ENCODE data around the gene FHIP1A. TPM values are rescaled to one million over a fixed set of nuclear protein-coding genes. Genes with fewer than 3 reads are reported as not detected.

The FHIP1A gene
- total RNA-seq, 1 donor from 2014 or later, result 26.9 TPM

DNA sequence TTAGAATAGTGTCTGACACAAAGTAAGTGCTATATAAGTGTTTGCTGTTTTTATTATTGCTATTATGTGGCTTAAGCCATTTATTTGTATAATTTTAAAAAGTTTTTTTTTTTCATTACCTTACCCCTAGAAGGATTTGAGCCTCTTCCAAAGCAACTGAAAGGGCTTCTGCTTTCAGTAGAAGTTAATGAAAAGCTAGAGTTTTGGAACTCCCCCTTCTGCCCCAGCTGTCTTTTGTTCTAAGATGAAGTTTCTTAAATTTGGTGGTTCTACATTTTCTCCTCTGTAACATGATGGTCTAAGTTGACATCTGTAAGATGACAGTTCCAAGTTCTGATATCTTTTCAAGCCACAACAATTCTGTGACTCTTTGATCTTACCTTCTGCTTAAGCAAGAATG is 30.3 kb downstream of the FHIP1A start:
- Mint-ChIP-seq H3K4me1 (ENCODE audit: low read depth) (peaks cover 25% of the 10 kb centered on the region), H3K36me3 (ENCODE audit: insufficient read depth) (no peaks in the 10 kb centered on the region), H3K27me3 (no peaks in the 10 kb centered on the region), H3K4me3 (ENCODE audit: low read depth) (no peak overlapping the region), H3K27ac (no peak overlapping the region), H3K9me3 (ENCODE audit: low read depth) (no peaks in the 10 kb centered on the region)
- DNase-seq (ENCODE audit: low spot score, unreplicated experiment), result no peak
- no peak for TF ChIP-seq CTCF (IDR thresholded peaks at IDR 0.05; ENCODE audit: unreplicated experiment)

DNA sequence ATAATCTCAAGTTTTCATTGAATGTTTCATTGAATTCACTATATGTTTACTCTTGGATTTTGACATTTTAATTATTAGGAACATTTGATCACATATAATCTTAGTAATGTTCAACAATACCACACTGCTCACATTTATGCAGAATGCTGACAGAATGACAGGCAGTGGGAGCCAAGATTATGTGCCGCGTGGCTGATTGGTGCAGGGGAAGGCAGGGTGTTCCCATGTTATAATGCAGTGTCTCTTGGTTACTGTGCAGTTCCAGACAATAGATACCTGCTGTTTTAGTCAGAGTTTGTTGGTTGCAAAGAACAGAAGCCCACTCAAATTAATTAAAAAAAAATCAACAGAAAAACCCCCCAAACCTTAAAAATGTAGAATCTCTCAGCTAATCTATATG is 33.0 kb downstream of the FHIP1A start:
- H3K36me3 Mint-ChIP-seq (ENCODE audit: insufficient read depth), result no peaks in the 10 kb centered on the region
- no peak for DNase-seq (ENCODE audit: low spot score, unreplicated experiment)
- no peak overlapping the region for H3K4me3 Mint-ChIP-seq (ENCODE audit: low read depth)
- H3K27ac Mint-ChIP-seq, result no peak overlapping the region
- peaks cover 28% of the 10 kb centered on the region for H3K4me1 Mint-ChIP-seq (ENCODE audit: low read depth)
- H3K9me3 Mint-ChIP-seq (ENCODE audit: low read depth), result no peaks in the 10 kb centered on the region
- no peak for TF ChIP-seq CTCF (IDR thresholded peaks at IDR 0.05; ENCODE audit: unreplicated experiment)
- H3K27me3 Mint-ChIP-seq, result no peaks in the 10 kb centered on the region

DNA sequence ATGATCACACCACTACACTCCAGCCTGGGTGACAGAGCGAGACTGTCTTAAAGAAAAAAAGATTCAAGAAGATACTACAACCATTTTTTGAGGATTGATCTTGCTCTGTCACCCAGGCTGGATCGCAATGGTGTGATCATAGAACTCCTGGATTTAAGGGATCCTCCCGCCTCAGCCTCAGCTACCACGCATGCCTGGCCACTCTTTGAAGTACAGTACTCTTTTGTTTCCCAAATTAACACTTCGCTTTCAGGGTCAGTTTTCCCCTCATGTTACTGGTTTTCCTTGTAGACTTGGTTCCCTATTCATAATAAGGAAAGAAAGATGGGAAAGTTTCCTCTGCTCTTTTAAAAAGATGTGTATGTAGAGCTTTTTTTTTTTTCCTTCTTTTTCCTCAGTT is 34.3 kb downstream of the FHIP1A start:
- no peaks in the 10 kb centered on the region for H3K27me3 Mint-ChIP-seq
- DNase-seq (ENCODE audit: low spot score, unreplicated experiment), result no peak
- H3K36me3 Mint-ChIP-seq (ENCODE audit: insufficient read depth), result no peaks in the 10 kb centered on the region
- TF ChIP-seq CTCF (IDR thresholded peaks at IDR 0.05; ENCODE audit: unreplicated experiment), result no peak
- H3K4me3 Mint-ChIP-seq (ENCODE audit: low read depth), result no peak overlapping the region
- peaks cover 28% of the 10 kb centered on the region for H3K4me1 Mint-ChIP-seq (ENCODE audit: low read depth)
- H3K9me3 Mint-ChIP-seq (ENCODE audit: low read depth), result no peaks in the 10 kb centered on the region
- peak overlapping the region; percentile 58 for H3K27ac Mint-ChIP-seq

GRCh38 chr4:151443752-151444151 is 34.8 kb downstream of the FHIP1A start:
- Mint-ChIP-seq H3K36me3 (ENCODE audit: insufficient read depth) (no peaks in the 10 kb centered on the region), H3K9me3 (ENCODE audit: low read depth) (no peaks in the 10 kb centered on the region), H3K27ac (peak overlapping the region; percentile 58), H3K27me3 (no peaks in the 10 kb centered on the region), H3K4me1 (ENCODE audit: low read depth) (peaks cover 28% of the 10 kb centered on the region), H3K4me3 (ENCODE audit: low read depth) (no peak overlapping the region)
- TF ChIP-seq CTCF (IDR thresholded peaks at IDR 0.05; ENCODE audit: unreplicated experiment), result no peak
- no peak for DNase-seq (ENCODE audit: low spot score, unreplicated experiment)

- Mint-ChIP-seq H3K27me3 (no peaks in the 10 kb centered on the region), H3K4me1 (ENCODE audit: low read depth) (peaks cover 24% of the 10 kb centered on the region), H3K27ac (no peak overlapping the region), H3K9me3 (ENCODE audit: low read depth) (no peaks in the 10 kb centered on the region), H3K4me3 (ENCODE audit: low read depth) (no peak overlapping the region), H3K36me3 (ENCODE audit: insufficient read depth) (no peaks in the 10 kb centered on the region)
- no peak for DNase-seq (ENCODE audit: low spot score, unreplicated experiment)
- TF ChIP-seq CTCF (IDR thresholded peaks at IDR 0.05; ENCODE audit: unreplicated experiment), result no peak
Measured at GRCh38 chr4:151446208-151446607, 37.2 kb downstream of the FHIP1A start.
